Measurements from ENCODE around the gene SPP2. TPM values are rescaled to one million over a fixed set of nuclear protein-coding genes. Genes with fewer than 3 reads are reported as not detected.

SPP2 gene
- total RNA-seq, 4 donors from 2014 or later = not detected

- DNase-seq = no peak
- in situ Hi-C loops (cut with MboI; ENCODE audit: low pct_ligation_motif_present in 1 of 4, low pct_unique_long_range_greater_than_20kb in 1 of 4, low sequenced_read_pairs in 3 of 4) (no loop called here), intact Hi-C loops (cut with DNase I; ENCODE audit: low total_unique reads) (no loop called here)
- WGBS, 2 donors (ENCODE audit: low coverage in 1 of 2) = 83% methylated on average over 4 of the region's 4 CpGs; no CpG with 5 or more reads in 1 of the 2 donors
- H3K27me3 ChIP-seq = peaks cover 8% of the 10 kb centered on the region
- TF ChIP-seq CTCF (IDR thresholded peaks at IDR 0.05) = no peak
- TF ChIP-seq POLR2AphosphoS5 (IDR thresholded peaks at IDR 0.05) = no peak
- no peak for TF ChIP-seq POLR2A (IDR thresholded peaks at IDR 0.05)
- no peak for TF ChIP-seq EP300 (IDR thresholded peaks at IDR 0.05; ENCODE audit: low read depth)
- H3K4me1 ChIP-seq = no peaks in the 10 kb centered on the region
- H3K36me3 ChIP-seq = no peaks in the 10 kb centered on the region
- no peak overlapping the region for H3K27ac ChIP-seq
- no peak overlapping the region for H3K4me3 ChIP-seq
- H3K9me3 ChIP-seq = no peaks in the 10 kb centered on the region
These were observed 30.6 kb upstream of the SPP2 start for GRCh38 chr2:234019896-234020295.

- in situ Hi-C loops (cut with MboI; ENCODE audit: low pct_ligation_motif_present in 1 of 4, low pct_unique_long_range_greater_than_20kb in 1 of 4, low sequenced_read_pairs in 3 of 4) = no loop called here
- H3K4me3 ChIP-seq = no peak overlapping the region
- intact Hi-C loops (cut with DNase I; ENCODE audit: low total_unique reads) = no loop called here
- H3K4me1 ChIP-seq = peaks cover 0 to 3% (median 0%) of the 10 kb centered on the region in 4 donors
- WGBS, 2 donors (ENCODE audit: low coverage in 1 of 2) = 85 to 88% methylated on average over 2 of the region's 2 CpGs
- H3K27me3 ChIP-seq = peaks cover 8% of the 10 kb centered on the region
- H3K36me3 ChIP-seq = no peaks in the 10 kb centered on the region
- no peaks in the 10 kb centered on the region for H3K9me3 ChIP-seq
- no peak overlapping the region for H3K27ac ChIP-seq
- DNase-seq = no peak
- TF ChIP-seq CTCF (IDR thresholded peaks at IDR 0.05) (no peak), POLR2A (IDR thresholded peaks at IDR 0.05) (no peak), POLR2AphosphoS5 (IDR thresholded peaks at IDR 0.05) (no peak), EP300 (IDR thresholded peaks at IDR 0.05; ENCODE audit: low read depth) (no peak)
These were observed 30.2 kb upstream of the SPP2 start for GRCh38 chr2:234020332-234020731.

- Histone ChIP-seq H3K9me3 (no peaks in the 10 kb centered on the region), H3K27me3 (no peaks in the 10 kb centered on the region), H3K4me1 (peaks cover 0 to 12% (median 0%) of the 10 kb centered on the region in 4 donors), H3K27ac (no peak overlapping the region), H3K4me3 (no peak overlapping the region), H3K36me3 (no peaks in the 10 kb centered on the region)
- no peak for TF ChIP-seq CTCF (IDR thresholded peaks at IDR 0.05)
- no peak for TF ChIP-seq POLR2AphosphoS5 (IDR thresholded peaks at IDR 0.05)
- TF ChIP-seq EP300 (IDR thresholded peaks at IDR 0.05; ENCODE audit: low read depth) = no peak
- no peak for TF ChIP-seq POLR2A (IDR thresholded peaks at IDR 0.05)
- DNase-seq = no peak
- intact Hi-C loops (cut with DNase I; ENCODE audit: low total_unique reads) (no loop called here), in situ Hi-C loops (cut with MboI; ENCODE audit: low pct_ligation_motif_present in 1 of 4, low pct_unique_long_range_greater_than_20kb in 1 of 4, low sequenced_read_pairs in 3 of 4) (no loop called here)
- 100% methylated on average over 1 of the region's 1 CpG; no CpG with 5 or more reads in 1 of the 2 donors for WGBS, 2 donors (ENCODE audit: low coverage in 1 of 2)
These were observed 28.1 kb upstream of the SPP2 start for GRCh38 chr2:234022424-234022823.

- intact Hi-C loops (cut with DNase I; ENCODE audit: low total_unique reads) = no loop called here
- WGBS, 2 donors (ENCODE audit: low coverage in 1 of 2) = 90% methylated on average over 29 of the region's 29 CpGs; no CpG with 5 or more reads in 1 of the 2 donors
- no peak overlapping the region for H3K27ac ChIP-seq
These were observed 26.2 kb upstream of the SPP2 start for GRCh38 chr2:234024304-234024703.

More at GRCh38 chr2:234024304-234024703, 26.2 kb upstream of the SPP2 start:
- no peak for DNase-seq
- in situ Hi-C loops (cut with MboI; ENCODE audit: low pct_ligation_motif_present in 1 of 4, low pct_unique_long_range_greater_than_20kb in 1 of 4, low sequenced_read_pairs in 3 of 4) = no loop called here
- no peaks in the 10 kb centered on the region for H3K27me3 ChIP-seq
- H3K9me3 ChIP-seq = no peaks in the 10 kb centered on the region
- TF ChIP-seq POLR2AphosphoS5 (IDR thresholded peaks at IDR 0.05) (no peak), CTCF (IDR thresholded peaks at IDR 0.05) (no peak), EP300 (IDR thresholded peaks at IDR 0.05; ENCODE audit: low read depth) (no peak), POLR2A (IDR thresholded peaks at IDR 0.05) (no peak)
- H3K4me3 ChIP-seq = no peak overlapping the region
- H3K36me3 ChIP-seq = no peaks in the 10 kb centered on the region
- H3K4me1 ChIP-seq = peaks cover 0 to 12% (median 0%) of the 10 kb centered on the region in 4 donors
